Keratinocyte (primary cell): ENCODE data around the gene ZNF433.

Experiments
- EZH2 ChIP-seq: IDR thresholded peaks from one replicate; pipeline ENCODE4 v1.6.1; 2012; ENCODE audit warnings: inconsistent platforms, mild to moderate bottlenecking, low read length, moderate library complexity
- TF ChIP-seq, protein P1 (sequence below), 3 experiments: IDR thresholded peaks in 1 of 3; conservative IDR thresholded peaks in 1 of 3; optimal IDR thresholded peaks in 1 of 3; 2 replicates in 2 of 3; 3 replicates in 1 of 3; pipeline versions ENCODE3 to v1.5.1; 2011; ENCODE audit warnings: low read length in 3 of 3, mild to moderate bottlenecking in 3 of 3, moderate library complexity in 2 of 3, control low read depth in 1 of 3, inconsistent platforms in 1 of 3; ENCODE audit not compliant: insufficient read depth in 2 of 3; ENCODE audit errors: extremely low read depth in 1 of 3

DNA sequence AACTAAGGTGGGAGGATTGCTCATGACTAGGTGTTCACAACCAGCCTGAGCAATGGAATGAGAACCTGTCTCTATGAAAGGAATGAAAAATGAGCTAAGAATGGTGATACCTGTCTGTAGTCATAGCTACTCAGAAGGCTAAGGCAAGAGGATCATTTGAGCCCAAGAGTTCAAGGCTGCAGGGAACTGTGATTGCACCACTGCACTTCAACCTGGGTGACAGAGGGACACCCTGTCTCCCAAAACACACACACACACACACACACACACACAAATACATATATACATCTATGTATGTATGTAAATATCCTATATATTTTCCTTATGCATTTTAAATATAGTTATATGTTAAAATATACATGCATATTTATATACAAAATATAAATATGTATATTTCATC lies 7.4 kb upstream of the ZNF433 start:
- TF ChIP-seq, protein P1, sequence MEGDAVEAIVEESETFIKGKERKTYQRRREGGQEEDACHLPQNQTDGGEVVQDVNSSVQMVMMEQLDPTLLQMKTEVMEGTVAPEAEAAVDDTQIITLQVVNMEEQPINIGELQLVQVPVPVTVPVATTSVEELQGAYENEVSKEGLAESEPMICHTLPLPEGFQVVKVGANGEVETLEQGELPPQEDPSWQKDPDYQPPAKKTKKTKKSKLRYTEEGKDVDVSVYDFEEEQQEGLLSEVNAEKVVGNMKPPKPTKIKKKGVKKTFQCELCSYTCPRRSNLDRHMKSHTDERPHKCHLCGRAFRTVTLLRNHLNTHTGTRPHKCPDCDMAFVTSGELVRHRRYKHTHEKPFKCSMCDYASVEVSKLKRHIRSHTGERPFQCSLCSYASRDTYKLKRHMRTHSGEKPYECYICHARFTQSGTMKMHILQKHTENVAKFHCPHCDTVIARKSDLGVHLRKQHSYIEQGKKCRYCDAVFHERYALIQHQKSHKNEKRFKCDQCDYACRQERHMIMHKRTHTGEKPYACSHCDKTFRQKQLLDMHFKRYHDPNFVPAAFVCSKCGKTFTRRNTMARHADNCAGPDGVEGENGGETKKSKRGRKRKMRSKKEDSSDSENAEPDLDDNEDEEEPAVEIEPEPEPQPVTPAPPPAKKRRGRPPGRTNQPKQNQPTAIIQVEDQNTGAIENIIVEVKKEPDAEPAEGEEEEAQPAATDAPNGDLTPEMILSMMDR (optimal IDR thresholded peaks at IDR 0.05 in 1 of 3, IDR thresholded peaks at IDR 0.05 in 1 of 3, conservative IDR thresholded peaks at IDR 0.05 in 1 of 3; ENCODE audit: extremely low read depth in 1 of 3, insufficient read depth in 2 of 3, low read length in 3 of 3): no peak
- TF ChIP-seq EZH2: no peak
